ENCODE data around the gene TIGD4. TPM values are rescaled to one million over a fixed set of nuclear protein-coding genes. Genes with fewer than 3 reads are reported as not detected.

The TIGD4 gene
- under 1 TPM in 3 of 4 donors, not detected in 1; 0.10 to 0.36 (median 0.27) TPM for total RNA-seq

DNA sequence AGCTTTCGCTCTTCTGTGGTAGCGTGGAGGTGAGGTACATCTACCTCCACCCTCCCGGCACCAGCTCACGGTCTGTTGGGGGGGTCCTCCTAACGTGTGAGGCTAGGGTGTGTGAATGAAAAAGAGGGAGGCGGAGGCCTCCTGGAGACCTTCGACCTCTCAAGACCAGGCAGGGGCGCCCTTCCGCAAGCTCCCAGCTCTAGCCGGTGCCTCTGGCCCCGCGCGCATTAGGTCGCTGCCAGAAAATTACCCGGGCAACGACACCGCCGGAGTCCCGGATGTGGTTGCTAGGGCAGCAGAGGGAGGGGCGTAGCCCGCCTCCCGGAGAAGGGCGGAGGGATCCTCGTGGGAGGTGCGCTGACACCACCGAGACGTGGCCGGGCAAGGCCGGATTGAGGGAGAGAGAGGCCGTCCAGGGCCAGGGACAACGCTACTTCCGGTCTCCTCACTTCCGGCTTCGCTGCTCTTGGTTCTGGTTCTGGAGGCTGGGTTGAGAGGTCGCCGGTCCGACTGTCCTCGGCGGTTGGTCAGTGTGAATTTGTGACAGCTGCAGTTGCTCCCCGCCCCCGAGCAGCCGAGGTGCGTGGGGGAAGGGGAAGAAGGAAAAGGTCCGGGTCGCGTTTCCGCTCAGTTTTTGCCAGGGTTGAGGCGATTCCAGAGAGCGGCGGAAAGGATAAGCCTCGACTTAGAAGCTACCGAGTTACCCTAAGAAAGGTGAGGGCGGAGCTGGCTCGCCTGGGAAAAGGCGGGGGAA is at the start of gene TIGD4, which contains the start of gene ARFIP1:
Gene TIGD4, minus strand, starts transcription at position 218 of the 754 bp plus-strand sequence. CDS start 8,726 bp downstream, outside the sequence.
Gene ARFIP1, plus strand, starts transcription at position 442 of the 754 bp plus-strand sequence. CDS start 49,680 bp downstream, outside the sequence.
- peak within 1 kb of the TSS; percentile 92 for H3K4me3 ChIP-seq (ENCODE audit: low read depth, poor library complexity, severe bottlenecking)
- 0 to 1% methylated on average over 45 to 50 of the region's 55 CpGs for WGBS, 2 donors
- TF ChIP-seq POLR2A (IDR thresholded peaks at IDR 0.05), result no peak
- TF ChIP-seq, protein P1, sequence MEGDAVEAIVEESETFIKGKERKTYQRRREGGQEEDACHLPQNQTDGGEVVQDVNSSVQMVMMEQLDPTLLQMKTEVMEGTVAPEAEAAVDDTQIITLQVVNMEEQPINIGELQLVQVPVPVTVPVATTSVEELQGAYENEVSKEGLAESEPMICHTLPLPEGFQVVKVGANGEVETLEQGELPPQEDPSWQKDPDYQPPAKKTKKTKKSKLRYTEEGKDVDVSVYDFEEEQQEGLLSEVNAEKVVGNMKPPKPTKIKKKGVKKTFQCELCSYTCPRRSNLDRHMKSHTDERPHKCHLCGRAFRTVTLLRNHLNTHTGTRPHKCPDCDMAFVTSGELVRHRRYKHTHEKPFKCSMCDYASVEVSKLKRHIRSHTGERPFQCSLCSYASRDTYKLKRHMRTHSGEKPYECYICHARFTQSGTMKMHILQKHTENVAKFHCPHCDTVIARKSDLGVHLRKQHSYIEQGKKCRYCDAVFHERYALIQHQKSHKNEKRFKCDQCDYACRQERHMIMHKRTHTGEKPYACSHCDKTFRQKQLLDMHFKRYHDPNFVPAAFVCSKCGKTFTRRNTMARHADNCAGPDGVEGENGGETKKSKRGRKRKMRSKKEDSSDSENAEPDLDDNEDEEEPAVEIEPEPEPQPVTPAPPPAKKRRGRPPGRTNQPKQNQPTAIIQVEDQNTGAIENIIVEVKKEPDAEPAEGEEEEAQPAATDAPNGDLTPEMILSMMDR (IDR thresholded peaks at IDR 0.05), result no peak
- intact Hi-C loops (cut with DNase I; ENCODE audit: low total_unique reads), result no loop called here
- DNase-seq (ENCODE audit: low spot score in 2 of 2), result peak; percentile 96 to 99

DNA sequence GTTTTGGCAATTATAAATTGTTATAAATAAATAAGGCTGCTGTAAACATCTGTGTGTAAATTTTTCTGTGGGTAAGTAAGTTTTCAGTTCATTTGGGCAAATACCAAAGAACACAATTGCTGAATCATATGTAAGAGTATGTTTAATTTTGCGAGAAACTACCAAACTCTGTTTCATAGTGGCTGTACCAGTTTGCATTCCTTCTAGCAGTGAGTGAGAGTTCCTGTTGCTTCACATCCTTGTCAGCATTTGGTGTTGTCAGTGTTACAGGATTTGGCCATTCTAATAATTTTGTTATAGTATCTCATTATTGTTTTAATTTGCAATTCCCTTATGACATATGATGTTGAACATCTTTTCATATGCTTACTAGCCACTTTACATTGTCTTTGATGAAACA is 48.6 kb upstream of the TIGD4 start:
- TF ChIP-seq, protein P1 (IDR thresholded peaks at IDR 0.05), result no peak
- no peak for TF ChIP-seq POLR2A (IDR thresholded peaks at IDR 0.05)
- intact Hi-C loops (cut with DNase I; ENCODE audit: low total_unique reads), result no loop called here

DNA sequence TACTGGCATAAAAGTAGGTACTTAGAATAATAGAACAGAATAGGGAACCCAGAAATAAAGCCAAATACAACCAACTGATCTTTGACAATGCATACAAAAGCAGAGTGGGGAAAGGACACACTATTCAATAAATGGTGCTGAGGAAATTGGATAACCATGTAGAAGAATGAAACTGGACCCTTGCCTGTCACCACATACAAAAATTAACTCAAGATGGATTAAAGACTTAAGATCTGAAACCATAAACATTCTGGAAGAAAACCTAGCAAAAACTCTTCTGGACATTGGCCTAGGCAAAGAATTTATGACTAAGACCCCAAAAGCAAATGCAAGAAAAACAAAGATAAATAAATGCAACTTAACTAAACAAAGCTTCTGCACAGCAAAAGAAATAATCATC is 45.8 kb upstream of the TIGD4 start:
- H3K4me3 ChIP-seq (ENCODE audit: low read depth, poor library complexity, severe bottlenecking), result no peak overlapping the region
- intact Hi-C loops (cut with DNase I; ENCODE audit: low total_unique reads), result no loop called here
- TF ChIP-seq POLR2A (IDR thresholded peaks at IDR 0.05), result no peak
- TF ChIP-seq, protein P1 (IDR thresholded peaks at IDR 0.05), result no peak
- DNase-seq (ENCODE audit: low spot score in 2 of 2), result no peak

More for the DNA sequence above, 48.6 kb upstream of the TIGD4 start:
- no peak for DNase-seq (ENCODE audit: low spot score in 2 of 2)
- 93 to 97% methylated on average over 1 of the region's 1 CpG for WGBS, 2 donors
- no peak overlapping the region for H3K4me3 ChIP-seq (ENCODE audit: low read depth, poor library complexity, severe bottlenecking)

DNA sequence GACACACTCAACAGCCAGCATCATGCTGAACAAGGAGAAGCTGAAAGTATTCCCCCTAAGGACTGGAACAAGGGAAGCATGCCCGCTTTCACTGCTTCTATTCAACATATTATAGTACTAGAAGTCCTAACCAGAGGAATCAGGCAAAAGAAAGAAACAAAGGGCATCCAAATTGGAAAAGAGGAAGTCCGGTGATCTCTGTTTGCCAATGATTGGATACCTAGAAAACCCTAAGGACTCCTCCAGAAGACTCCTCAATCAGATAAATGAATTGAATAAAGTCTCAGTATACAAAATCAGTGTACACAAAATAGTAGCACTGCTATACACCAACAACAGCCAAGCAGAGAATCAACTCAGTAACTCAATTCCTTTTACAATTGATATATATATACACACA is 45.0 kb upstream of the TIGD4 start:
- no peak for DNase-seq (ENCODE audit: low spot score in 2 of 2)
- TF ChIP-seq, protein P1 (IDR thresholded peaks at IDR 0.05), result no peak
- no peak for TF ChIP-seq POLR2A (IDR thresholded peaks at IDR 0.05)
- intact Hi-C loops (cut with DNase I; ENCODE audit: low total_unique reads), result no loop called here
- no peak overlapping the region for H3K4me3 ChIP-seq (ENCODE audit: low read depth, poor library complexity, severe bottlenecking)
- WGBS, 2 donors, result 97 to 98% methylated on average over 2 of the region's 2 CpGs

DNA sequence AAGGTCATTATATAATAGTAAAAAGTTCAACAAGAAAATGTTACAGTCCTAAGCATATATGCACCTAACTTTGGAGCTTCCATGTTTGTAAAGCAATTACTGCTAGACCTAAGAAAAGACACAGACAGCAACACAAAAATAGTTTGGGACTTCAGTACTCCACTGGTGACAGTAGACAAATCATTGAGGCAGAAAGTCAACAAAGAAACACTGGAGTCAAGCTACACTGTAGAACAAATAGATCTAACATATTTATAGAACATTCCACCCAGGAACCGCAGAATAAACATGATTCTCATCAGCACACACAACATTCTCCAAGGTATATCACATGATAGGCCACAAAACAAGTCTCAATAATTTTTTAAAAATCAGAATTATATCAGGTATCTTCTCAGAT is 42.8 kb upstream of the TIGD4 start:
- H3K4me3 ChIP-seq (ENCODE audit: low read depth, poor library complexity, severe bottlenecking), result no peak overlapping the region
- intact Hi-C loops (cut with DNase I; ENCODE audit: low total_unique reads), result no loop called here
- no peak for DNase-seq (ENCODE audit: low spot score in 2 of 2)
- 88 to 95% methylated on average over 1 of the region's 1 CpG for WGBS, 2 donors
- no peak for TF ChIP-seq POLR2A (IDR thresholded peaks at IDR 0.05)
- TF ChIP-seq, protein P1 (IDR thresholded peaks at IDR 0.05), result no peak

Data from lower leg skin (tissue), 4 donors.